NCI-H345 (cell line): ENCODE results near the gene IQGAP3.
A peak's percentile ranks its signal among the peaks of the same experiment; 100 is the strongest.
"Not testable (repeated sequence)": the region's sequence is repeated elsewhere in the genome, so short reads cannot be mapped to it uniquely, and the experiment has no call there.

Source experiments
- DNase-seq: peaks from one replicate; lab custom pipeline; 2025; lab: John Stamatoyannopoulos, UW

Gene IQGAP3

DNA sequence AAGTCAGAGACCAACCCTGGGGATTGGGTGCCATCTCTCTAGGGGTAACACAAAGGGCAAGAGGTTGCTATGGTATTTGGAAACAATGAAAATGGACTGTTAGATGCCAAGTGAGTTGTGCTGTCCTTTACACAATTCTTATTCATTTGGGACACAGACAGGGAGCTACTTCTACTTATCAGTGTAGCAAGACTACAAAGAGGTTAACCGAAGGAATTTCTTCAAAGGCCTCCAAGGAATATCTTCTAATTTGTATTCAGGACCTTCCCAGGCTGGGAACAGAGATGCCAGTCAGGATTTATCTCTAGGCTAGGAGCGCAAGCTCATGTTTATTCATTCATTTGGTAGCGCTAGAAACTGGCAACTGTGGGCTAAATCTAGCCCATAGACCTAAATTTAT lies 21.8 kb upstream of the IQGAP3 start:
- no peak for DNase-seq

GRCh38 chr1:156593661-156593989 lies 21.3 kb upstream of the IQGAP3 start:
- DNase-seq: no peak

- DNase-seq: no peak
Observed at GRCh38 chr1:156592910-156593660, 20.7 kb upstream of the IQGAP3 start.

DNA sequence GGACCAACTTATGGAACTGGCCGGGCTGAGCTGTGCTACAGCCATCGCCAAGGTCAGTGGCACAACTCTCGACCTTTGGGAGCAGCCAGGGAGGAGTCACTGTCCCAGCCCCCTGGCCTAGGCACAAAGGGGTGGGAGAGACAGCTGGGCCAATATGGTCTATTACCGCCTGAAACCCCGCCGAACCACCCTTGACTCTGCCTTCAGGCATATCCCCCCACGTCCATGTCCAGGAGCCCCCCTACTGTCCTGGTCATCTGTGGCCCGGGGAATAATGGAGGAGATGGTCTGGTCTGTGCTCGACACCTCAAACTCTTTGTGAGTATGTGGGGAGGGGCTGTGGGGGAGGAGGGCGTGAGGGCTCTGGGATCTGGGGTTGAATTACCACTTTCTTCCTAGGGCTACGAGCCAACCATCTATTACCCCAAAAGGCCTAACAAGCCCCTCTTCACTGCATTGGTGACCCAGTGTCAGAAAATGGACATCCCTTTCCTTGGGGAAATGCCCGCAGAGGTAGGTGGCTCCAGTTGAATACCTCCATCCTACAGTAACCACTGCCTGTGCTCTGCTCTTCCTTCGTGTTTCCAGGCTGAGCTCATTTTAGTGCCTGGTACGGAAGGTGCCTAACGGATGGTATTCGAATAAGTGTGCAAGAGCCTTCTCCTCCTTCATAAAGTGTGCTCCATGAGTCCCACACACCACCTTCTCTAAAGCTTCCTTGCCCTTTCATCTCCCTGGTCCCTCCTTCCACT lies 20.0 kb upstream of the IQGAP3 start:
- no peak for DNase-seq

- peak; percentile 78 for DNase-seq
Observed at GRCh38 chr1:156591432-156592157, 19.2 kb upstream of the IQGAP3 start, which contains the start of gene NAXE. Gene NAXE, plus strand, starts transcription at chr1:156591776. Its CDS starts 29 bp downstream, at chr1:156591805.

GRCh38 chr1:156591181-156591431 lies 18.7 kb upstream of the IQGAP3 start:
- no peak for DNase-seq

- DNase-seq: no peak
Observed at GRCh38 chr1:156590326-156591180, 18.2 kb upstream of the IQGAP3 start.

- no peak for DNase-seq
Observed at GRCh38 chr1:156589546-156589945, 17.2 kb upstream of the IQGAP3 start.

DNA sequence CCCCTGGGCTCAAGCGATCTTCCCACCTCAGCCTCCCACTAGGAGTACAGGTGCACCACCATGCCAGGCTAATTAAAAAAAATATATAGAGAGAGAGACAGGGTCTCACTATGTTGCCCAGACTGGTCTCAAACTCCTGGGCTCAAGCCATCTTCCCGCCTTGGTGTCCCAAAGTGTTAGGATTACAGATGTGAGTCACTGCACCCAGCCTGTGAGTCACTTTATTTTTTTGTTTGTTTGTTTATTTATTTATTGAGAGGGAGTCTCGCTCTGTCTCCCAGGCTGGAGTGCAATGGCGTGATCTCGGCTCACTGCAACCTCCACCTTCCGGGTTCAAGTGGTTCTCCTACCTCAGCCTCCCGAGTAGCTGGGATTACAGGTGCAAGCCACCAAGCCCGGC lies 15.6 kb upstream of the IQGAP3 start:
- not testable (repeated sequence) for DNase-seq

DNA sequence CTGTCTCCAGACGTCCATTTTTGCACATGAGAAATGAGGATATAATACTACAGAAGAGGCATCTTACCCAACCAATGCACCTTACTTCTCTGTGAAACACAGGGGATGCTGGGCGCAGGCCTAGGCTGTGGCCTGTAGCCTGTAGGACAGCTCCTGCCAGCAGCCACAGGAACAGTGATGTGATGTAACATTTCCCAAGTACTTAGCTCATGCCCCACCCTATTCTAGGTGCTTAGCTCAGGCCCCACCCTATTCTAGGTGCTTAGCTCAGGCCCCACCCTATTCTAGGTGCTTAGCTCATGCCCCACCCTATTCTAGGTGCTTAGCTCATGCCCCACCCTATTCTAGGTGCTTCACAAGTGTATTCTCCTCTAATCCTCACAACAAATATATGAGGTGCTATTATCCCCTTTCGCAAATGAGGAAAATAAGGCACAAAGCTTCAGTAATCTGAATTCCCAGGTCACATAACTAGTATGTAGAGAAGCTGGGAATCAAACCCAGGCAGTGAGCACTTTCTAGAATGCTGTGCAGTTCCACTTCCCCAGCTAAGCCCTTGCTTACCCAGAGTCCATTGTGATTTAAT lies 14.6 kb upstream of the IQGAP3 start:
- DNase-seq: no peak

DNA sequence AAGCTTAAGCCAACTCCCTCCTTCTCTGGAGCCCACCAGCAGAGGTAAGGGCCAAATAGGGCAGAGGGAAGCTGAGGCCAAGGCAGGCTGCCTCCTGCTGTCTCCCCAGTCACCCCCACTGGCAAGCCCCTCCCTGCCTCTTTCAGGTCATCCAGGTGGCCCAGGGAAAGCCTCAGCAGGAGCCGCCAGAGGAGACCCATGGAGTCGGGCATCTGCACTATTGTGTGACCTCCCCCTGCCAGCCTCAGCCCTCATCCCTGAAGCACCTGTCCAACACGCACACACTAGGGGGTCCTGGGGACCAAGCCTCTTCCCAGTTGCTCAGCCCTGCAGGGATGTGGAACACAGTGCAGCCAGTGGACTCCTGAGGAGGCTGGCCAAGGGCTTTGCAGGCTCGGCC lies 14.0 kb upstream of the IQGAP3 start:
- DNase-seq: peak; percentile 33

GRCh38 chr1:156584813-156585212 lies 12.4 kb upstream of the IQGAP3 start:
- no peak for DNase-seq

DNA sequence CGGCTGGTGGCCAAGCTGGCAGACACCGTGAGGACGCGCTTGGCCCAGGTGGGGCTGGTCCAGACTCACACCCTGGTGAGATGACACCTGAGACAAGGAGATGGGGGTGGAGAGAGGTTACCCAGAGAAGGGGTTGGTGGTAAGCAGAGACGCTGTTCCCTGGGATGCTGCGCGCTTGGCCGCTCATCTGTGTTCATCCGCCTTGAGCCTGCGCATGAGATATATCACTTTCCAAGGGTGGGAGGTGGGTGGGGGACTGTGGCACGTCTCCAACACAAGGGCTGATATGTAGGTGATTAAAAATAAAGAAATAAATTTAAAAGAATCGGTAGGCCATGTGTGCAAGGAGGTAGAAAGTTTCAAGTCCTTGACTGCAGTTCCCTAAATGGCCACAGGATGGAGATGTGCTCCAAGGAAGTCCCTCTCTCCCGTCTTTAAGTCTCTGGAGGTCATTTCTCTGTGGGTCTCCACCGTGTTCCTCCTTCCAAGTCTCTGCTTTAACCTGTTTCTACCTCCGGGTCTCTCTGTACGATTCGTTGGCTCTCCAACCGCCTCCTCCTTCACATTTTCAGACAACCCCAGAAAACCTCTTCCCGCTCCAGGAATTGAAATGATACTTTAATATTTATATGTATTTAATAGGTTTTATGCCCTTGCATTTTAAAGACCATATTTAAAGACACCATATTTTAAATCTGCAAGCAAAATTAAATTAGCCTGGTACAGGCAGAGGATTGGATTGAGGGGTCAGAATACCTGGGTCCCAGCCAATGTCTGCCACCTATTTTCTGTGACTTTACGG lies 11.7 kb upstream of the IQGAP3 start:
- DNase-seq: peak; percentile 70

- no peak for DNase-seq
Observed at GRCh38 chr1:156582388-156583017, 10.1 kb upstream of the IQGAP3 start.

DNA sequence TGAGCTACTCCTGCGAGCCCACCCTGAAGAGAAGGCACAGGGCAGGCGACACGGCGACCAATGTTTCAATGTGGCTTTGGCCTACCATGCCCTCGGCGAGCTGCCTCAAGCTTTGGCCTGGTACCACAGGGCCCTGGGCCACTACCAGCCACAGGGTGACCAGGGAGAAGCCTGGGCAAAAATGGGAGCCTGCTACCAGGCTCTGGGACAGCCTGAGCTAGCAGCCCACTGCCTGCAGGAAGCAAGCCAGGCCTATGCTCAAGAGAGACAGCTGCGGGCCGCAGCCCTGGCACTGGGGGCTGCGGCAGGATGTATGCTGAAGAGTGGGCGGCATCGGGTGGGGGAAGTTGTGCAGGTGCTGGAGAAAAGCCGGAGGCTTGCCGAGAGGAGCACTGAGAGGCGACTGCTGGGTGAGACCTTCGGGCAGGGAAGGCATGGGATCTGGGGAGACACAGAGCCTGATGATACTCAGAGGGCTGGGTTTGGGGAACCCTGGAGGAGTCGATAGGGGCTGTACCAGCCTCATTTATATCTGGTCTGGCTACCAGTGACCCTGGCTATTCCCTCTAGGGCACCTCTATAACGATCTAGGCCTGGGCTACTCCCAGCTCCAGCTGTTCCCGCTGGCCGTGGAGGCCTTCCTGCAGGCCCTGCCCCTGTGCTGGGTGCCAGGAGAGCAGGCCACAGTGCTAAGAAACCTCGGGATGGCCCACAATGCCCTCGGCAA lies 9.5 kb upstream of the IQGAP3 start:
- DNase-seq: no peak

GRCh38 chr1:156579472-156579871 lies 7.1 kb upstream of the IQGAP3 start, which contains the start of gene TTC24:
Gene TTC24, plus strand, starts transcription at chr1:156579723. Its CDS starts 1,642 bp downstream, at chr1:156581365.
- DNase-seq: no peak

DNA sequence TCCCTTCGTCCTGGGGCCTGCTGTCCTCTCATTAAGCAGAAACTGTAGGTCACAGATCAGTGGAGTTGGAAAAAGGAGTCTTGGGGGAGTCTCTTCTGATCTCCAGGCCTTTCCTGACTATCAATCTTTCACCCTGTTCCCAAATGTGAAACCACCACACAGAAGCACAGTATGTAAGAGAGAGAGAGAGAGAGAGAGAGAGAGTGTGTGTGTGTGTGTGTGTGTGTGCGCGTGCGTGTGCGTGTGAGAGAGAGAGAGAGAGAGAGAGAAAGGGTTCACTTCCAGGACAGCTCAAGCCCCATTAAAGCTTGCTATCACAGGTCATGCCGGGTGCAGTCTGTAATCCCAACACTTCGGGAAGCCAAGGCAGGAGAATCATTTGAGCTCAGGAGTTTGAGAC lies 5.7 kb upstream of the IQGAP3 start:
- no peak for DNase-seq

DNA sequence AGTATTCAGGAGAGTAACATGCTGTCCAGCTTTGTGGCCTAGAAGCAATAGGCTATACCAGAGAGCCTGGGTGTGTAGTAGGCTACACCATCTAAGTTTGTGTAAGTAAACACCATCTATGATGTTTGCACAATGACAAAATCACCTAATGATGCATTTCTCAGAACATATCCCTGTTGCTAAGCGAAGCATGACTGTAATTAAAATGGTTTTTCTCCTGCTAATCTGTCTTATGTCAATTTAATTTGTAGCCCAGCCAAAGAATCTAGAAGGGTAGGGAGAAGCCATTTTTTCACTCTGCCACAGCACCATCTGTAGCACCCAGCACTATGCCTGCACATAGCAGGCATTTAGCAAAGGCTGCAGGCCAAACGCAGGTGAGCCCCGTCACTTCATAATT lies 5.2 kb upstream of the IQGAP3 start:
- DNase-seq: no peak

GRCh38 chr1:156574039-156574633 lies 1.8 kb upstream of the IQGAP3 start:
- no peak for DNase-seq
